CD4-positive, alpha-beta T cell (primary cell): ENCODE measurements around the gene ZG16B. TPM values are rescaled to one million over a fixed set of nuclear protein-coding genes. Genes with fewer than 3 reads are reported as not detected.

Experiments used
- ATAC-seq: fragments of 200-7000 bp; cut with Tn5 transposase; one replicate; pipeline ENCODE4 v1.10.0; 2022; ENCODE audit warnings: mild to moderate bottlenecking; ENCODE audit not compliant: poor library complexity
- CTCF ChIA-PET: fragments of 350-600 bp; sonication (Branson Sonifier 250); formaldehyde crosslinking; loops from one replicate; lab custom pipeline; 2021; ENCODE audit warnings: antibody characterized with exemption, inconsistent platforms; lab: Charles Lee
- POLR2A ChIA-PET: fragments of 350-600 bp; sonication (Branson Sonifier 250); formaldehyde crosslinking; loops from one replicate; lab custom pipeline; 2021; ENCODE audit warnings: antibody characterized with exemption, inconsistent platforms; lab: Charles Lee
- DNase-seq, 14 experiments: peaks; one replicate each; pipeline ENCODE4 v3.0.0-alpha.2; 2013 to 2020; ENCODE audit warnings: mixed read lengths in 2 of 14
- H3K27ac ChIP-seq, 2 donors: one replicate each; pipeline versions ENCODE4 v1.5.1 to v1.7.0; 2013; ENCODE audit warnings: low read length in 2 of 2, low read depth in 1 of 2, mild to moderate bottlenecking in 1 of 2
- H3K27me3 ChIP-seq, 2 experiments: 1 replicate in 1 of 2; 2 replicates in 1 of 2; pipeline versions ENCODE4 v1.6.1 to v1.7.0; 2013; ENCODE audit warnings: low read length in 2 of 2, control low read depth in 1 of 2, mild to moderate bottlenecking in 1 of 2, moderate library complexity in 1 of 2; ENCODE audit not compliant: insufficient read depth in 2 of 2, control insufficient read depth in 1 of 2
- H3K36me3 ChIP-seq: one replicate; pipeline ENCODE4 v1.6.1; 2013; ENCODE audit warnings: low read length, control low read depth; ENCODE audit not compliant: insufficient read depth
- H3K4me1 ChIP-seq: one replicate; pipeline ENCODE4 v1.6.1; 2013; ENCODE audit warnings: low read length, control low read depth; ENCODE audit not compliant: insufficient read depth
- H3K4me3 ChIP-seq: one replicate; pipeline ENCODE4 v1.5.1; 2013; ENCODE audit warnings: mild to moderate bottlenecking, low read length, moderate library complexity
- H3K9me3 ChIP-seq, 2 experiments: 1 replicate in 1 of 2; 2 replicates in 1 of 2; pipeline versions ENCODE4 v1.6.1 to v1.7.0; 2013; ENCODE audit warnings: low read length in 2 of 2, mild to moderate bottlenecking in 2 of 2, control low read depth in 1 of 2, moderate library complexity in 1 of 2; ENCODE audit not compliant: control insufficient read depth in 1 of 2, insufficient read depth in 1 of 2
- H3K27ac Mint-ChIP-seq: one replicate; pipeline ENCODE4 v1.8.0; 2020; ENCODE audit warnings: mixed read lengths
- H3K27me3 Mint-ChIP-seq: one replicate; pipeline ENCODE4 v1.8.0; 2021; ENCODE audit warnings: mixed read lengths
- H3K36me3 Mint-ChIP-seq: one replicate; pipeline ENCODE4 v1.8.0; 2021; ENCODE audit warnings: low read depth, mixed read lengths
- H3K4me1 Mint-ChIP-seq: one replicate; pipeline ENCODE4 v1.8.0; 2021; ENCODE audit warnings: low read depth, mixed read lengths
- H3K4me3 Mint-ChIP-seq: one replicate; pipeline ENCODE4 v1.8.0; 2020; ENCODE audit warnings: mild to moderate bottlenecking, mixed read lengths
- H3K9me3 Mint-ChIP-seq: one replicate; pipeline ENCODE4 v1.8.0; 2020; ENCODE audit warnings: mixed read lengths
- intact Hi-C, 2 experiments: fragments of 100-400 bp; cut with DNase I in 1 of 2; cut with micrococcal nuclease in 1 of 2; formaldehyde crosslinking; loops; one replicate each; pipeline versions ENCODE4 v1.15.1 to v1.9.0; 2023 to 2025; cut with DNase I, micrococcal nuclease
- total RNA-seq, 174 experiments: library from RNA in 2 of 174; stranded (reverse) in 2 of 174; gene quantifications; one replicate each; pipeline ENCODE4 v1.2.3 and lab custom pipeline; 2021 to 2026
- TF ChIP-seq, protein P1 (sequence below): fragments of 200-600 bp; IDR thresholded peaks from one replicate; pipeline ENCODE4 v1.8.0; 2022; ENCODE audit warnings: antibody characterized with exemption, mild to moderate bottlenecking

Gene ZG16B
- total RNA-seq, 2 experiments from 2014 or later: not detected

DNA sequence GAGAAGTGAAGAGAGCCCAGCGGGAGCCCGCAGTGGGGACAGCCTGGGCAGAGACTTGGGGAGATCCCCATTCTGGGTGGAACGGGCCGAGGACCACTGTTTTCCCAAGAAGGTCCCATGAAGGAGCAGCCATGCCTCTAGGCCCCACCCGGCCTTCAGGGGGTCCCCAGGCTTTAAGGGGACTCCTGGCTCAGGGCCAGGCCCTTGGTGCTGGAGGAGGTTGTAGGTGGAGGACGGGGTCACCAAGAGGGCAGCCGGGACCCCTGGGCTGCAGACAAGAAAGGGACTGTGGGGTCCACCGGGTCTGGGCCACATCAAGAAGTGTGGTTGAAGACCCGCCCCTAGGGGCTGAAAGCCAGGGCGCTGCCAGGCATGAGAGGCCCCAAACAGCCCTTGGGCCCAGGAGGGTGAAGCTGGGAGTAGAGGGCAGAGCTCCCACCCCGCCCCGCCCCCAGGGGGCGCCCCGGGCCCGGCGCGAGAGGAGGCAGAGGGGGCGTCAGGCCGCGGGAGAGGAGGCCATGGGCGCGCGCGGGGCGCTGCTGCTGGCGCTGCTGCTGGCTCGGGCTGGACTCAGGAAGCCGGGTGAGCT is 13.3 kb upstream of the ZG16B start, which contains the start of gene PRSS21:
Gene PRSS21, plus strand, starts transcription at position 487 of the 589 bp plus-strand sequence. Its CDS starts 32 bp downstream, at position 519.
- H3K4me3 ChIP-seq: no peak within 1 kb of the TSS
- no peak within 1 kb of the TSS for H3K27ac Mint-ChIP-seq
- no peaks in the 10 kb centered on the region for H3K4me1 ChIP-seq
- intact Hi-C loops: no loop called here
- no peaks in the 10 kb centered on the region for H3K9me3 Mint-ChIP-seq
- no peak within 1 kb of the TSS for H3K4me3 Mint-ChIP-seq
- peak in 9 of 14 experiments; percentile 11 to 50 (median 28) for DNase-seq
- CTCF ChIA-PET: interaction anchor here (1.4 kb wide), 1 partner anchor 52 kb away, joined by 7 read pairs; no protein-coding TSS in a partner anchor
- peaks cover 0 to 6% of the 10 kb centered on the region in 2 experiments for H3K9me3 ChIP-seq
- no peaks in the 10 kb centered on the region for H3K4me1 Mint-ChIP-seq
- H3K27me3 Mint-ChIP-seq: no peaks in the 10 kb centered on the region
- no peak within 1 kb of the TSS for H3K27ac ChIP-seq
- ATAC-seq: no peak
- H3K36me3 Mint-ChIP-seq: no peaks in the 10 kb centered on the region
- no peaks in the 10 kb centered on the region for H3K27me3 ChIP-seq
- H3K36me3 ChIP-seq: no peaks in the 10 kb centered on the region
- POLR2A ChIA-PET: no interaction called here
- TF ChIP-seq, protein P1, sequence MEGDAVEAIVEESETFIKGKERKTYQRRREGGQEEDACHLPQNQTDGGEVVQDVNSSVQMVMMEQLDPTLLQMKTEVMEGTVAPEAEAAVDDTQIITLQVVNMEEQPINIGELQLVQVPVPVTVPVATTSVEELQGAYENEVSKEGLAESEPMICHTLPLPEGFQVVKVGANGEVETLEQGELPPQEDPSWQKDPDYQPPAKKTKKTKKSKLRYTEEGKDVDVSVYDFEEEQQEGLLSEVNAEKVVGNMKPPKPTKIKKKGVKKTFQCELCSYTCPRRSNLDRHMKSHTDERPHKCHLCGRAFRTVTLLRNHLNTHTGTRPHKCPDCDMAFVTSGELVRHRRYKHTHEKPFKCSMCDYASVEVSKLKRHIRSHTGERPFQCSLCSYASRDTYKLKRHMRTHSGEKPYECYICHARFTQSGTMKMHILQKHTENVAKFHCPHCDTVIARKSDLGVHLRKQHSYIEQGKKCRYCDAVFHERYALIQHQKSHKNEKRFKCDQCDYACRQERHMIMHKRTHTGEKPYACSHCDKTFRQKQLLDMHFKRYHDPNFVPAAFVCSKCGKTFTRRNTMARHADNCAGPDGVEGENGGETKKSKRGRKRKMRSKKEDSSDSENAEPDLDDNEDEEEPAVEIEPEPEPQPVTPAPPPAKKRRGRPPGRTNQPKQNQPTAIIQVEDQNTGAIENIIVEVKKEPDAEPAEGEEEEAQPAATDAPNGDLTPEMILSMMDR: no peak

DNA sequence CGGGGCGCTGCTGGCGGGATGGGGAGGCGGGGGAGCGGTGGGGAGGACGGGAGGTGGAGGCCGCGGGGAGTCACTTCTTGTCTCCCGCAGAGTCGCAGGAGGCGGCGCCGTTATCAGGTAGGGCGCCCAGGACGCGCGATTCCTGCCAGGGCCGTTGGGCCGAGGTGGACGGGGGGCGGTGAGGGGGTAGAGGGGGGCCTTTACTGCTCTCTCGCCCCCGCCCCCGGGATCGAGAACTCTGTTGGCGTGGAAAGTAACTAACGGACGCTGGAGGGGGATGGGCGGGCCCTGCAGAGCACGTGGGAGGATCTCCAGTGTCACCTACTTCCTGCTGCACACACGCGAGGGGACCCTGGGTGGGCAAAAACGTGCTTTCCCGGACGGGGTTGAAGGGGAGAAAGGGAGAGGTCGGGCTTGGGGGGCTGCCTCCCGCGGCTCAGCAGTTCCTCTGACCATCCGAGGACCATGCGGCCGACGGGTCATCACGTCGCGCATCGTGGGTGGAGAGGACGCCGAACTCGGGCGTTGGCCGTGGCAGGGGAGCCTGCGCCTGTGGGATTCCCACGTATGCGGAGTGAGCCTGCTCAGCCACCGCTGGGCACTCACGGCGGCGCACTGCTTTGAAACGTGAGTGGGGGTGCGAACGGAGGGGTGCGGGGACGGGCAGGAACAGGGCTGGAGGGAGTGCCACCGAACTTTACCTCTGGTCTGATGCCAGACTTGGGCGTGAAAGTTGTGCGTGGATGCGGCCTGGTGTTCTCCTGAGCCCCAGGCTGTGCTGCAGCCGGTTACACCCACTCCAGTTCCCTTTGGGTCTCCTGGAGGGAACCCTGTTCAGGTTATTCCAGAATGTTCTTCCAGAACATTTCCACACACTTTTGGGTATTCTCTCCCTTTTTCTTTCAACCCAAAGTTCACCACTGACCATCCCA is 12.5 kb upstream of the ZG16B start:
- Mint-ChIP-seq H3K36me3 (no peaks in the 10 kb centered on the region), H3K4me3 (no peak overlapping the region), H3K27ac (no peak overlapping the region), H3K4me1 (no peaks in the 10 kb centered on the region), H3K9me3 (no peaks in the 10 kb centered on the region), H3K27me3 (no peaks in the 10 kb centered on the region)
- no peaks in the 10 kb centered on the region for H3K4me1 ChIP-seq
- intact Hi-C loops: no loop called here
- no peak overlapping the region for H3K4me3 ChIP-seq
- CTCF ChIA-PET: interaction anchor here (1.4 kb wide), 1 partner anchor 51 kb away, joined by 7 read pairs; no protein-coding TSS in a partner anchor
- no peak overlapping the region for H3K27ac ChIP-seq
- H3K36me3 ChIP-seq: no peaks in the 10 kb centered on the region
- peak in 1 of 14 experiments; percentile 21 for DNase-seq
- no peaks in the 10 kb centered on the region for H3K27me3 ChIP-seq
- TF ChIP-seq, protein P1: no peak
- no peak for ATAC-seq
- POLR2A ChIA-PET: no interaction called here
- peaks cover 0 to 6% of the 10 kb centered on the region in 2 experiments for H3K9me3 ChIP-seq

DNA sequence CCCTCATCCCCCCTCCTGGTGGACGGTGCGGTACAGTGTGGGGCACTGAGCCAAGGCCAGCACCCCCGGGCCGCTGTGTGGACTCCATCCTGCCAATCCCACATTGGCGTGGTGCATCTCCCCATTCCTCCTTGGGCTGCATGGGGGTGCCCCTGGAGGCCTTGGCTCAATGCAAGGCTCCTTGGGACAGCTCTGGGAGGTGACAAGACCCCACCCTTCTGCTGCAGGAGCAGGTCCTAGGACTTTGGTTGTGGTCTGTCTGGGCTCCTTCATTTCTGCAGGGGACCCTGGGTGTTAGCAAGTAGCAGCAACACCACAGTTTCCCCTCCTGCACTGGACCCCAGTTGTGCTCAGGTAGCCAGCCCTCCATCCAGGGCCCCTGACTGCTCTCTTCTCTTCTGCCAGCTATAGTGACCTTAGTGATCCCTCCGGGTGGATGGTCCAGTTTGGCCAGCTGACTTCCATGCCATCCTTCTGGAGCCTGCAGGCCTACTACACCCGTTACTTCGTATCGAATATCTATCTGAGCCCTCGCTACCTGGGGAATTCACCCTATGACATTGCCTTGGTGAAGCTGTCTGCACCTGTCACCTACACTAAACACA is 11.7 kb upstream of the ZG16B start:
- ChIA-PET POLR2A (no interaction called here), CTCF (no interaction called here)
- ATAC-seq (no peak), DNase-seq (no peak)
- intact Hi-C loops: no loop called here
- Mint-ChIP-seq H3K27ac (no peak overlapping the region), H3K36me3 (no peaks in the 10 kb centered on the region), H3K4me3 (no peak overlapping the region), H3K27me3 (no peaks in the 10 kb centered on the region), H3K9me3 (no peaks in the 10 kb centered on the region), H3K4me1 (no peaks in the 10 kb centered on the region)
- Histone ChIP-seq H3K4me1 (no peaks in the 10 kb centered on the region), H3K27ac (no peak overlapping the region), H3K27me3 (no peaks in the 10 kb centered on the region), H3K36me3 (no peaks in the 10 kb centered on the region), H3K4me3 (no peak overlapping the region), H3K9me3 (peaks cover 0 to 6% of the 10 kb centered on the region in 2 experiments)
- TF ChIP-seq, protein P1: no peak
